ENCODE results near the gene ATP8A2. TPM values are rescaled to one million over a fixed set of nuclear protein-coding genes. Genes with fewer than 3 reads are reported as not detected.
"Not testable (repeated sequence)": the region's sequence is repeated elsewhere in the genome, so short reads cannot be mapped to it uniquely, and the experiment has no call there.

ATP8A2 gene
- total RNA-seq, 1 experiment from 2014 or later: 5.2 TPM

DNA sequence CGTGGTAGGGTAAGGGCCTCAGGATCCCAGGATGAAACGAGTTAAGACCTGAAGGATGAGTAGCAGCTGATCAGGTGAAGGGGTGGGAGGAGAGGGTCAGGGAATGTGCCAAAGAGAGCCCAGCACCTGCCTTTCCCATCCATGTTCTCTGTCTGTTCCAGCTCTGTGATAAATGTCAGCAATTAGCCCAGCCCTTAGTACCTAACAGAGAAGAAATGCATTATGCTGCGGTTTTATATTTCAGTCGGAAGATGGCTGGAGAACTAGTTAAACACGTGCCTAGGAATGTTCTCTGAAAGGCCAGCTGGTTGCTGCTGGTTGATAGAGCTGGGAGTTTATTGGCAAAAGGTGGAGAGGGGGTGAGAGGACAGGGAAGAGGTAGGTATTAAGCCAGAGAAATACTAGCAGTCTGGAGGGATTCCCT is 411.8 kb downstream of the ATP8A2 start:
- POLR2A ChIA-PET: no interaction called here

DNA sequence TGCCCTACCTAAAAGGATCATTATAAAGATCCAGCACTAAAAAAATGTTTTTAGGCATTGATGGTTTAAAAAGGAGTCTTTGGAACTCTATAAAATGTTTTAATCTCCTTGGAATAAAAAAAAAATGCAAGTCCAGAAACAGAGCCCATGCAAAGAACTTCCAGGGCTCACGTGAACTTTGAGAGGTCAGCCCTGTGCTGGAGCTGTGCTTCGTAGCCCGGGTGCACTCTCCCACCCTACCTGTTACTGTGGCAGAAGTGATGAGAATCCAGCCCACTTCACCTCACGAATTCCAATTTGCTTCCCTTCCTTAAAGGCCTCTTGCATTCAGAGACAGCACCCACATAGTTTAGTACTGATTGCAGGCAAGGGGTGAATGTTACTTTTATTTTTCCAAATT is 412.3 kb downstream of the ATP8A2 start:
- ChIA-PET POLR2A (no interaction called here), CTCF (no interaction called here)
- peaks cover 3% of the 10 kb centered on the region; the same call in 1 of the 2 replicates for H3K9me3 Mint-ChIP-seq
- no peak for ATAC-seq
- H3K4me1 Mint-ChIP-seq: peaks cover 7% of the 10 kb centered on the region
- H3K27me3 Mint-ChIP-seq (ENCODE audit: low read depth): no peaks in the 10 kb centered on the region; the same call in 1 of the 2 replicates
- H3K27ac Mint-ChIP-seq: no peak overlapping the region
- H3K4me3 Mint-ChIP-seq: no peak overlapping the region
- no peak for TF ChIP-seq ZNF416 (CRISPR knock-in tag; IDR thresholded peaks at IDR 0.05)
- TF ChIP-seq SP1 (CRISPR knock-in tag; conservative IDR thresholded peaks at IDR 0.05): no peak
- no peak for DNase-seq (ENCODE audit: low spot score)
- no peaks in the 10 kb centered on the region for H3K36me3 Mint-ChIP-seq

More for the DNA sequence above, 411.8 kb downstream of the ATP8A2 start:
- peaks cover 3% of the 10 kb centered on the region; the same call in 1 of the 2 replicates for H3K9me3 Mint-ChIP-seq
- DNase-seq (ENCODE audit: low spot score) (no peak), ATAC-seq (no peak)
- no peaks in the 10 kb centered on the region; the same call in 1 of the 2 replicates for H3K27me3 Mint-ChIP-seq (ENCODE audit: low read depth)
- no peak overlapping the region for H3K27ac Mint-ChIP-seq
- no peak overlapping the region for H3K4me3 Mint-ChIP-seq
- H3K36me3 Mint-ChIP-seq: no peaks in the 10 kb centered on the region
- CTCF ChIA-PET: no interaction called here
- TF ChIP-seq ZBTB21 (CRISPR knock-in tag; IDR thresholded peaks at IDR 0.05; ENCODE audit: borderline replicate concordance) (no peak), ZNF219 (CRISPR knock-in tag; IDR thresholded peaks at IDR 0.05; ENCODE audit: borderline replicate concordance) (no peak), NFE2L1 (CRISPR knock-in tag; IDR thresholded peaks at IDR 0.05) (no peak), RELA (CRISPR knock-in tag; IDR thresholded peaks at IDR 0.05; ENCODE audit: borderline replicate concordance) (no peak), GABPB1 (CRISPR knock-in tag; IDR thresholded peaks at IDR 0.05) (no peak), ZNF121 (CRISPR knock-in tag; IDR thresholded peaks at IDR 0.05) (no peak)
- TF ChIP-seq, protein P1, sequence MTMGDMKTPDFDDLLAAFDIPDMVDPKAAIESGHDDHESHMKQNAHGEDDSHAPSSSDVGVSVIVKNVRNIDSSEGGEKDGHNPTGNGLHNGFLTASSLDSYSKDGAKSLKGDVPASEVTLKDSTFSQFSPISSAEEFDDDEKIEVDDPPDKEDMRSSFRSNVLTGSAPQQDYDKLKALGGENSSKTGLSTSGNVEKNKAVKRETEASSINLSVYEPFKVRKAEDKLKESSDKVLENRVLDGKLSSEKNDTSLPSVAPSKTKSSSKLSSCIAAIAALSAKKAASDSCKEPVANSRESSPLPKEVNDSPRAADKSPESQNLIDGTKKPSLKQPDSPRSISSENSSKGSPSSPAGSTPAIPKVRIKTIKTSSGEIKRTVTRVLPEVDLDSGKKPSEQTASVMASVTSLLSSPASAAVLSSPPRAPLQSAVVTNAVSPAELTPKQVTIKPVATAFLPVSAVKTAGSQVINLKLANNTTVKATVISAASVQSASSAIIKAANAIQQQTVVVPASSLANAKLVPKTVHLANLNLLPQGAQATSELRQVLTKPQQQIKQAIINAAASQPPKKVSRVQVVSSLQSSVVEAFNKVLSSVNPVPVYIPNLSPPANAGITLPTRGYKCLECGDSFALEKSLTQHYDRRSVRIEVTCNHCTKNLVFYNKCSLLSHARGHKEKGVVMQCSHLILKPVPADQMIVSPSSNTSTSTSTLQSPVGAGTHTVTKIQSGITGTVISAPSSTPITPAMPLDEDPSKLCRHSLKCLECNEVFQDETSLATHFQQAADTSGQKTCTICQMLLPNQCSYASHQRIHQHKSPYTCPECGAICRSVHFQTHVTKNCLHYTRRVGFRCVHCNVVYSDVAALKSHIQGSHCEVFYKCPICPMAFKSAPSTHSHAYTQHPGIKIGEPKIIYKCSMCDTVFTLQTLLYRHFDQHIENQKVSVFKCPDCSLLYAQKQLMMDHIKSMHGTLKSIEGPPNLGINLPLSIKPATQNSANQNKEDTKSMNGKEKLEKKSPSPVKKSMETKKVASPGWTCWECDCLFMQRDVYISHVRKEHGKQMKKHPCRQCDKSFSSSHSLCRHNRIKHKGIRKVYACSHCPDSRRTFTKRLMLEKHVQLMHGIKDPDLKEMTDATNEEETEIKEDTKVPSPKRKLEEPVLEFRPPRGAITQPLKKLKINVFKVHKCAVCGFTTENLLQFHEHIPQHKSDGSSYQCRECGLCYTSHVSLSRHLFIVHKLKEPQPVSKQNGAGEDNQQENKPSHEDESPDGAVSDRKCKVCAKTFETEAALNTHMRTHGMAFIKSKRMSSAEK (CRISPR knock-in tag; IDR thresholded peaks at IDR 0.05; ENCODE audit: borderline replicate concordance): no peak
- TF ChIP-seq, protein P2, sequence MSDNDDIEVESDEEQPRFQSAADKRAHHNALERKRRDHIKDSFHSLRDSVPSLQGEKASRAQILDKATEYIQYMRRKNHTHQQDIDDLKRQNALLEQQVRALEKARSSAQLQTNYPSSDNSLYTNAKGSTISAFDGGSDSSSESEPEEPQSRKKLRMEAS (CRISPR knock-in tag; IDR thresholded peaks at IDR 0.05): no peak
- TF ChIP-seq, protein P3, sequence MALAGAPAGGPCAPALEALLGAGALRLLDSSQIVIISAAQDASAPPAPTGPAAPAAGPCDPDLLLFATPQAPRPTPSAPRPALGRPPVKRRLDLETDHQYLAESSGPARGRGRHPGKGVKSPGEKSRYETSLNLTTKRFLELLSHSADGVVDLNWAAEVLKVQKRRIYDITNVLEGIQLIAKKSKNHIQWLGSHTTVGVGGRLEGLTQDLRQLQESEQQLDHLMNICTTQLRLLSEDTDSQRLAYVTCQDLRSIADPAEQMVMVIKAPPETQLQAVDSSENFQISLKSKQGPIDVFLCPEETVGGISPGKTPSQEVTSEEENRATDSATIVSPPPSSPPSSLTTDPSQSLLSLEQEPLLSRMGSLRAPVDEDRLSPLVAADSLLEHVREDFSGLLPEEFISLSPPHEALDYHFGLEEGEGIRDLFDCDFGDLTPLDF (CRISPR knock-in tag; IDR thresholded peaks at IDR 0.05): no peak
- peaks cover 10% of the 10 kb centered on the region for H3K4me1 Mint-ChIP-seq

DNA sequence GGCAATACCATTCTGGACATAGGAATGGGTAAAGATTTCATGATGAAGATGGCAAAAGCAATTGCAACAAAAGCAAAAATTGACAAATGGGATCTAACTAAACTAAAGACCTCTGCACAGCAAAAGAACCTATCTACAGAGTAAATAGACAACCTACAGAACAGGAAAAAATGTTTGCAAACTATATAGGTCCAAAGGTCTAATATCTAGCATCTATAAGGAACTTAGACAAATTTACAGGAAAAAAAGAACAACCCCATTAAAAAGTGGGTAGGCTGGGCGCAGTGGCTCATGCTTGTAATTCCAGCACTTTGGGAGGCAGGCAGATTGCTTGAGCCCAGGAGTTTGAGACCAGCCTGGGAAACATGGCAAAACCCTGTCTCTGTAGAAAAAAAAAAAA is 418.4 kb downstream of the ATP8A2 start:
- POLR2A ChIA-PET; ATAC-seq; H3K9me3 Mint-ChIP-seq; DNase-seq (ENCODE audit: low spot score); H3K4me1 Mint-ChIP-seq; CTCF ChIA-PET; H3K36me3 Mint-ChIP-seq; H3K27me3 Mint-ChIP-seq (ENCODE audit: low read depth); H3K4me3 Mint-ChIP-seq; H3K27ac Mint-ChIP-seq: not testable (repeated sequence)

DNA sequence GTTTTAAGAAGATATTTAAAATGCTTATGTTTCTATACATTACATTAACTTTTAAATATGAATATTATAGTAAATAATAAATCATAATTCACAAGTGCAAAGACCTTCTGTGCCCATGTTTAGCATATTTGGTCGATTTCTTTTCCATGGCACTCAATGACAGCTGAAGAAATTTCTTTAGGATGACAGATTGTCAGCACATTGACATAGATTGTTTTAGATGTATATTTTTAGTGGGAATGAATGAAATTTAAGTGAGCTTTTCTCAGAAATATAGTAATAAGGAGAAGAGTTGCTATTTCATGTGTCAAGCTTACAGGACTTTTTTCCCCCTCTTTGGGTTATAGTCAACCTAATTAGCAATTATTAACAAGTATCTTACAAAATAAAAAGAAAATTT is 423.5 kb downstream of the ATP8A2 start:
- no peak for DNase-seq (ENCODE audit: low spot score)
- no peak overlapping the region for H3K4me3 Mint-ChIP-seq
- TF ChIP-seq SMAD4 (CRISPR knock-in tag; IDR thresholded peaks at IDR 0.05): no peak
- TF ChIP-seq, protein P4, sequence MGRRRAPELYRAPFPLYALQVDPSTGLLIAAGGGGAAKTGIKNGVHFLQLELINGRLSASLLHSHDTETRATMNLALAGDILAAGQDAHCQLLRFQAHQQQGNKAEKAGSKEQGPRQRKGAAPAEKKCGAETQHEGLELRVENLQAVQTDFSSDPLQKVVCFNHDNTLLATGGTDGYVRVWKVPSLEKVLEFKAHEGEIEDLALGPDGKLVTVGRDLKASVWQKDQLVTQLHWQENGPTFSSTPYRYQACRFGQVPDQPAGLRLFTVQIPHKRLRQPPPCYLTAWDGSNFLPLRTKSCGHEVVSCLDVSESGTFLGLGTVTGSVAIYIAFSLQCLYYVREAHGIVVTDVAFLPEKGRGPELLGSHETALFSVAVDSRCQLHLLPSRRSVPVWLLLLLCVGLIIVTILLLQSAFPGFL (CRISPR knock-in tag; IDR thresholded peaks at IDR 0.05; ENCODE audit: borderline replicate concordance): no peak
- no peak for TF ChIP-seq ZNF138 (CRISPR knock-in tag; conservative IDR thresholded peaks at IDR 0.05)
- no peak for TF ChIP-seq ZNF219 (CRISPR knock-in tag; IDR thresholded peaks at IDR 0.05; ENCODE audit: borderline replicate concordance)
- TF ChIP-seq CREB1 (CRISPR knock-in tag; IDR thresholded peaks at IDR 0.05): no peak
- TF ChIP-seq, protein P5, sequence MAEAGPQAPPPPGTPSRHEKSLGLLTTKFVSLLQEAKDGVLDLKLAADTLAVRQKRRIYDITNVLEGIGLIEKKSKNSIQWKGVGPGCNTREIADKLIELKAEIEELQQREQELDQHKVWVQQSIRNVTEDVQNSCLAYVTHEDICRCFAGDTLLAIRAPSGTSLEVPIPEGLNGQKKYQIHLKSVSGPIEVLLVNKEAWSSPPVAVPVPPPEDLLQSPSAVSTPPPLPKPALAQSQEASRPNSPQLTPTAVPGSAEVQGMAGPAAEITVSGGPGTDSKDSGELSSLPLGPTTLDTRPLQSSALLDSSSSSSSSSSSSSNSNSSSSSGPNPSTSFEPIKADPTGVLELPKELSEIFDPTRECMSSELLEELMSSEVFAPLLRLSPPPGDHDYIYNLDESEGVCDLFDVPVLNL (CRISPR knock-in tag; IDR thresholded peaks at IDR 0.05; ENCODE audit: borderline replicate concordance, low read depth): no peak
- no peak for TF ChIP-seq FOXP1 (CRISPR knock-in tag; IDR thresholded peaks at IDR 0.05; ENCODE audit: borderline replicate concordance)
- TF ChIP-seq, protein P6, sequence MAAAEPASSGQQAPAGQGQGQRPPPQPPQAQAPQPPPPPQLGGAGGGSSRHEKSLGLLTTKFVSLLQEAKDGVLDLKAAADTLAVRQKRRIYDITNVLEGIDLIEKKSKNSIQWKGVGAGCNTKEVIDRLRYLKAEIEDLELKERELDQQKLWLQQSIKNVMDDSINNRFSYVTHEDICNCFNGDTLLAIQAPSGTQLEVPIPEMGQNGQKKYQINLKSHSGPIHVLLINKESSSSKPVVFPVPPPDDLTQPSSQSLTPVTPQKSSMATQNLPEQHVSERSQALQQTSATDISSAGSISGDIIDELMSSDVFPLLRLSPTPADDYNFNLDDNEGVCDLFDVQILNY (CRISPR knock-in tag; IDR thresholded peaks at IDR 0.05): no peak
- no peak for TF ChIP-seq FOXK1 (CRISPR knock-in tag; IDR thresholded peaks at IDR 0.05)
- no peak for TF ChIP-seq SOX15 (CRISPR knock-in tag; IDR thresholded peaks at IDR 0.05)
- TF ChIP-seq TEAD4 (CRISPR knock-in tag; IDR thresholded peaks at IDR 0.05): no peak
- TF ChIP-seq NR1H2 (CRISPR knock-in tag; IDR thresholded peaks at IDR 0.05): no peak
- no peak for ATAC-seq
- POLR2A ChIA-PET: no interaction called here
- CTCF ChIA-PET: no interaction called here
- H3K9me3 Mint-ChIP-seq: no peaks in the 10 kb centered on the region
- 0 out of 2 replicates have a peak, but pooled peaks cover 5% of the 10 kb centered on the region for H3K4me1 Mint-ChIP-seq
- no peak overlapping the region for H3K27ac Mint-ChIP-seq
- no peaks in the 10 kb centered on the region for H3K27me3 Mint-ChIP-seq (ENCODE audit: low read depth)
- no peaks in the 10 kb centered on the region for H3K36me3 Mint-ChIP-seq

Measured in WTC11 (cell line).